Ovary (tissue), 9 donors: ENCODE measurements around the gene PPIAL4G. TPM values are rescaled to one million over a fixed set of nuclear protein-coding genes. Genes with fewer than 3 reads are reported as not detected.
"Not testable (repeated sequence)": the region's sequence is repeated elsewhere in the genome, so short reads cannot be mapped to it uniquely, and the experiment has no call there.

Experiments
- DNase-seq, 5 donors: peaks; one replicate each; pipeline ENCODE4 v3.0.0-alpha.2; 2019 to 2020
- H3K27ac ChIP-seq, 2 donors: fragments of 200-600 bp; one replicate each; pipeline versions ENCODE4 v1.5.1 to v1.8.0; 2019 to 2022
- H3K27me3 ChIP-seq: fragments of 200-600 bp; one replicate; pipeline ENCODE4 v1.8.0; 2022
- H3K36me3 ChIP-seq: fragments of 200-600 bp; sonication (generic); one replicate; pipeline ENCODE4 v1.5.1; 2019
- H3K4me1 ChIP-seq: one replicate; pipeline ENCODE4 v1.8.1; 2013; ENCODE audit warnings: mild to moderate bottlenecking, moderate library complexity; ENCODE audit not compliant: insufficient read depth
- H3K4me3 ChIP-seq: fragments of 200-600 bp; sonication (generic); one replicate; pipeline ENCODE4 v1.5.1; 2017
- H3K9me3 ChIP-seq, 2 donors: fragments of 200-600 bp in 1 of 2; sonication (generic) in 1 of 2; one replicate each; pipeline versions ENCODE4 v1.5.1 to v1.8.1; 2013 to 2019; ENCODE audit warnings: mild to moderate bottlenecking in 1 of 2, moderate library complexity in 1 of 2
- EP300 ChIP-seq: sonication (generic); formaldehyde crosslinking; IDR thresholded peaks from one replicate; pipeline ENCODE4 v1.6.1; 2017; ENCODE audit warnings: antibody characterized with exemption
- POLR2A ChIP-seq: fragments of 450-650 bp; IDR thresholded peaks from one replicate; pipeline ENCODE4 v1.6.1; 2017; ENCODE audit warnings: antibody characterized with exemption, mild to moderate bottlenecking, moderate library complexity
- WGBS, 3 donors: extraction: QIAGEN DNeasy Blood & Tissue Kit in 1 of 3; methylation state at CpG; one replicate each; pipeline versions ENCODE4 v1.1.5 to v1.1.7; 2013 to 2017; 5-methylcytosine and 5-hydroxymethylcytosine counted together
- intact Hi-C, 4 donors: fragments of 100-400 bp; cut with DNase I; formaldehyde crosslinking; loops; one replicate each; pipeline versions ENCODE4 v1.11.0 to v1.15.1; 2022 to 2023
- polyA plus RNA-seq, 2 donors: library from polyadenylated mRNA; stranded (reverse); fragments of 200-250 nt in 1 of 2; fragments of 350-450 nt in 1 of 2; fragmentation: Illumina TruSeq in 1 of 2; extraction: RNeasy Lipid Tissue Mini Kit (QIAGEN cat#74804) in 1 of 2; gene quantifications; one replicate each; pipeline ENCODE4 v1.2.3, GENCODE V29; 2013 to 2014
- total RNA-seq, 7 donors: library from RNA; depleted of rRNA in 2 of 7; stranded (reverse); fragments of >200 nt in 2 of 7; fragmentation: NEBNext Ultra II Directional in 3 of 7; extraction: Animal tissue kit (Norgen Biotek cat#: 25700) in 3 of 7; gene quantifications; one replicate each; pipeline versions ENCODE4 v1.1.0 to v1.2.4, GENCODE V29; 2016 to 2023
- TF ChIP-seq, protein P1 (sequence below), 3 donors: fragments of 450-650 bp in 2 of 3; fragments of 200-600 bp in 1 of 3; IDR thresholded peaks; one replicate each; pipeline versions ENCODE4 v1.5.1 to v1.8.0; 2016 to 2022; ENCODE audit warnings: antibody characterized with exemption in 3 of 3, mild to moderate bottlenecking in 1 of 3
- donor health status: DM: no; HTN: no; CAD: no; lungs with moderate emphysema.
- donor health status: DM: no; HTN: no; CAD: no.
- donor health status: Bipolar disorder and iron deficiency.
- donor health status: DM: yes; HTN: yes; CAD: no.
- donor health status: DM: no; HTN: no; CAD: no.
- donor health status: DM: yes; HTN: yes; CAD: no.

Gene PPIAL4G
- total and polyA plus RNA-seq, 9 donors: 0.02 to 0.11 (median 0.05) TPM; not detected in 4

DNA sequence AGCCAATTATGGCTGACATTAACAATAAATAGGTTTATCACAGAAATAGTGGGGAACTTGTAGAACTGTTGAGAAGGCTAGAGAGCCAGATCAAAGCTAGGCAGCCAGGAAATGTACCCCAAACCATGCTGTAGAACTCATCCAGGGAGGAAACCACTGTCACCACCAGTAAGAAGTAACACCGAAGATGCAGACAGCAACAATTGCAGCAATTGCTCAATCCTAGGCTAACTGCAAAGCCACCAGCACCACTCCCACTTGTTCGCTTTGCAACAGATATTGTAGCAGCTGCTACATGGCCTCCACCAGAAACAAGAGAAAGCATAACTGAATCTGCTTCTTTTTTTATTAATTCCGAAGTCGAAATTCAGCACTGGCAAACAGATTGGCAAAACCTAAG is 2.0 kb downstream of the PPIAL4G start:
- 70% methylated on average over 2 of the region's 4 CpGs; no CpG with 5 or more reads in 2 of the 3 donors for WGBS, 3 donors
- not testable (repeated sequence) for H3K27me3 ChIP-seq, H3K4me1 ChIP-seq

DNA sequence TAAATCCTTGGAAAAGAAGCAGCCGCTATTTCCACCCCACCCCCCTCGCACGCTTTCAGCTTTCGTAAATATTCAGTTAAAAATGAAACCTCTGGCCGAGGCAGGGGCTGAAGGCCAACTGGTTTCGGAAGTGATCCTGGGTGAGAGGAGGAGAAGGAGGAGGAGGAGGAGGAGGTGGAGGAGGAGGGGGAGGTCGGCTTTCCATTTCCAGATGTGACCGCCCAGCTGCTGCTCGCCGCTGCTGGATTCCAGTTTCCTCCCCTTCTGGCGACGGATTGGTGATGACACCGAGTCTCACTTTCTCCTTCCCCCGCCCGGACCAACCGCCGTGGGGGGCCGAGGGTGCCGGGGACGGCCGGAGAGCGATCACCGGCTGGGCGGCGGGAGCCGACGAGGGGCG is 23.4 kb downstream of the PPIAL4G start:
- WGBS, 3 donors: 0% methylated on average over 3 to 9 of the region's 28 CpGs
- H3K4me1 ChIP-seq, H3K27me3 ChIP-seq, H3K36me3 ChIP-seq, DNase-seq, H3K27ac ChIP-seq, H3K9me3 ChIP-seq, intact Hi-C loops: not testable (repeated sequence)
- H3K4me3 ChIP-seq: peak overlapping the region; percentile 58

More for the DNA sequence above, 2.0 kb downstream of the PPIAL4G start:
- H3K36me3 ChIP-seq, H3K9me3 ChIP-seq, intact Hi-C loops, H3K27ac ChIP-seq, DNase-seq, H3K4me3 ChIP-seq: not testable (repeated sequence)

DNA sequence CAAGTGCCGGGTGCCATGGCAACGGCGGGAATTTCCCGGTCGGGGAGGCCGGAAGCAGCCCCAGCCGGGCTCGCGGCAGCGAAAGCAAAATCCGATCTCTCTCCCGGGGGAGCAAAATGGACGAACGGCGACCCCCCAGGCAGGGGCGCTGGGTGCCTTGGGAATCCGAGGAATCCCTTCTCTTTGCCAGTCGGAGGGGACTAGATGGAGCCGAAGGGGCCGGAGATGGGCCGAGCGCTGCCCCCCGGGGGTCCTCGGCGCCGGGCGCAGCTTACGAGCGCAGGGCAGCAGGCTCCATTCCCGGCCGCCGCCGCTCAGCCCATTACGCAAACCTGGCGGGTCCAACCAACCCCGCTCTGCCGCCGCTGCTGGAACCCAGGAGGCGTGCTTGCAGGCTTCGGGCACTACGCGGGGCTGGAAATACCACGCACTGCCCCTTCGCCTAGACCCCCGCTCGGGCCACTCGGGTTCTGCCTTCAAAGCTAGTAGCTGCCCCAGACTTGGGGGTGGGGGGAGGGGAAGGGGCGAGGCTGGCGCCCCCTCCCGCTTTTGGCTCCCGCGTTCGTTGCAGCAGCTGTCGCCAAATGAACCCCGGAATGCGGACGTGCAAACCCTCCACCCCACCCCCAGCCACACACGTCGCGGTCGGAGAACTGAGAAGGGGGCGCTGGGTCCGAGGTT is 24.1 kb downstream of the PPIAL4G start:
- peak; percentile 25 to 64 (median 48) for DNase-seq
- intact Hi-C loops, H3K27me3 ChIP-seq, H3K9me3 ChIP-seq, H3K4me1 ChIP-seq, H3K36me3 ChIP-seq: not testable (repeated sequence)
- Histone ChIP-seq H3K4me3 (peak overlapping the region; percentile 58), H3K27ac (peak overlapping the region; percentile 66 to 83)
- 0% methylated on average over 38 to 55 of the region's 63 CpGs; no CpG with 5 or more reads in 1 of the 3 donors for WGBS, 3 donors

DNA sequence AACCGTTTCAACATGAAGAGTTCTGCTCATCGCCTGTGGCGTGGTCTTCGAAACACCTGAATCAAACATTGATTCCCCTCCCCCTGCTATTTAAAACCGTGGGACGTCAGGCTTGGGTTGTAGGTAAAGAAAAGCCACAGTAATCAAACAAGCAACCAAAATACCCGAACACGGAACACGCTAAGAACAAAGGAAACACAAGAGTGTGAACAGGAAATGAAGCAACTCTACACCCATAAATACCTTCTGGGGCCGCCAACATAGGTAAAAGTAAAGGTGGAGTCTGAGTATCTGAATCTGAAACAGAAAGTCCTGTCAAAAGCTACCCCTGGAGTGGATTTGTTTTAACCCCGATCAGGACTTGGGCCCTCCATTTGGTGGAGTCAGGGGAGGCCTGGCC is 24.7 kb downstream of the PPIAL4G start:
- H3K4me1 ChIP-seq, H3K9me3 ChIP-seq, H3K36me3 ChIP-seq, intact Hi-C loops, DNase-seq, H3K27me3 ChIP-seq, H3K27ac ChIP-seq: not testable (repeated sequence)
- peak overlapping the region; percentile 58 for H3K4me3 ChIP-seq
- 1 to 2% (median 1%) methylated on average over 10 to 11 of the region's 11 CpGs for WGBS, 3 donors

DNA sequence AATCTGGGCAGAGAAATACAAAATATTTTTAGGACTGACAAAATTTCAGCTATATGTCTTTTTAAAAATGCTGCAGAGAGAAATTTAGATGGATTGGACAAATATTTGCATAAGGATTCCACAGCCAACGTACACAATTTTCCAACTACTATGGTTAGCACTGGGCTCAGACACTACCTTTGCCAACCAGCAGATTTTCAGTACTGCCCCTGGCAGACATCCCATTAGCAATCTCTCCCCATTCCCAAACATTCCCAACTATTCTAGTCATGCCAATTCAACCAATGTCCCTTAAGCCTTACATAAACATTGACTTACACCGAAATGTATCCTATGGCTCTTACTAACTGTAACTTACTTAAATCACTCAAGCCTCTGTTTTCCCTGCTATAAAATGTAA is 30.3 kb downstream of the PPIAL4G start:
- DNase-seq, H3K4me3 ChIP-seq, H3K27ac ChIP-seq, H3K27me3 ChIP-seq, H3K9me3 ChIP-seq, H3K36me3 ChIP-seq, intact Hi-C loops, H3K4me1 ChIP-seq: not testable (repeated sequence)
- 60 to 81% (median 68%) methylated on average over 2 of the region's 2 CpGs for WGBS, 3 donors

DNA sequence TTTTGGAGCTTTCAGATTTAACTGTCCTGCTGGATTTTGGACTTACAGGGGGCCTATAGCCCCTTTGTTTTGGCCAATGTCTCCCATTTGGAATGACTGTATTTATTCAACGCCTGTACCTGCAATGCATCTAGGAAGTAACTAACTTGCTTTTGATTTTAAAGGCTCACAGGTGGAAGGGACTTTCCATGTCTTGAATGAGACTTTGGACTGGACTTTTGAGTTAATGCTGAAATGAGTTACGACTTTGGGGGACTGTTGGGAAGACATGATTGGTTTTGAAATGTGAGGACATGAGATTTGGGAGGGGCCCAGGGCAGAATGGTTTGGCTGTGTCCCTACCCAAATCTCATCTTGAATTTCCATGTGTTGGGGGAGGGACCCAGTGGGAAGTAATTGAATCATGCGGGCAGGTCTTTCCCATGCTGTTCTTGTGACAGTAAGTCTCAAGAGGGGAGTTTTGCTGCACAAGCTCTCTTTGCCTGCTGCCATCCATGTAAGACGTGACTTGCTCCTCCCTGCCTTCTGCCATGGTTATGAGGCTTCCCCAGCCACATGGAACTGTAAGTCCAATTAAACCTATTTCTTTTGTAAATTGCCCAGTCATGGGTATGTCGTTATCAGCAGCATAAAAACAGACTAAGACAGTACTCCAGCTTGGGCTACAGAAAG is 43.3 kb downstream of the PPIAL4G start:
- H3K4me1 ChIP-seq, H3K27ac ChIP-seq, DNase-seq, H3K36me3 ChIP-seq, H3K27me3 ChIP-seq, H3K4me3 ChIP-seq, intact Hi-C loops, H3K9me3 ChIP-seq: not testable (repeated sequence)
- 95 to 97% (median 96%) methylated on average over 5 of the region's 5 CpGs for WGBS, 3 donors

DNA sequence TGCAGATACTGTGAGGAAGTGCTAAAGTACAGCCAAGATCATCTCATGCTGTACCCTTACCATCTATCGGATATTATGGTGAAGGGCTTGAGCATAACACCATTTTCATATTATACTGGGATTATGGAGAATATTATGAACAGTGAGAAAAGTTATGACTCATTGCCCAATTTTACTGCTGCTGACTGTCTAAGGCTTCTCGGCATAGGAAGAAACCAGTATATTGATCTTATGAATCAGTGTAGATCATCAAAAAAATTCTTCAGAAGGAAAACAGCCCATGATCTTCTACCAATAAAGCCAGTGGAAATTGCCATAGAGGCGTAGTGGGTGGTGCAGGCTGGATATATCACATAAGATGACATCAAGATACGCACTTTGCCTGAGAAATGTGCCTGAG is 47.7 kb downstream of the PPIAL4G start:
- Histone ChIP-seq H3K27me3 (no peaks in the 10 kb centered on the region), H3K4me1 (peaks cover 2% of the 10 kb centered on the region), H3K36me3 (no peaks in the 10 kb centered on the region), H3K9me3 (no peaks in the 10 kb centered on the region), H3K27ac (no peak overlapping the region), H3K4me3 (no peak overlapping the region)
- DNase-seq: no peak
- intact Hi-C loops: no loop called here
- 96 to 98% (median 98%) methylated on average over 4 of the region's 4 CpGs for WGBS, 3 donors
- TF ChIP-seq POLR2A (no peak), EP300 (no peak)
- TF ChIP-seq, protein P1, sequence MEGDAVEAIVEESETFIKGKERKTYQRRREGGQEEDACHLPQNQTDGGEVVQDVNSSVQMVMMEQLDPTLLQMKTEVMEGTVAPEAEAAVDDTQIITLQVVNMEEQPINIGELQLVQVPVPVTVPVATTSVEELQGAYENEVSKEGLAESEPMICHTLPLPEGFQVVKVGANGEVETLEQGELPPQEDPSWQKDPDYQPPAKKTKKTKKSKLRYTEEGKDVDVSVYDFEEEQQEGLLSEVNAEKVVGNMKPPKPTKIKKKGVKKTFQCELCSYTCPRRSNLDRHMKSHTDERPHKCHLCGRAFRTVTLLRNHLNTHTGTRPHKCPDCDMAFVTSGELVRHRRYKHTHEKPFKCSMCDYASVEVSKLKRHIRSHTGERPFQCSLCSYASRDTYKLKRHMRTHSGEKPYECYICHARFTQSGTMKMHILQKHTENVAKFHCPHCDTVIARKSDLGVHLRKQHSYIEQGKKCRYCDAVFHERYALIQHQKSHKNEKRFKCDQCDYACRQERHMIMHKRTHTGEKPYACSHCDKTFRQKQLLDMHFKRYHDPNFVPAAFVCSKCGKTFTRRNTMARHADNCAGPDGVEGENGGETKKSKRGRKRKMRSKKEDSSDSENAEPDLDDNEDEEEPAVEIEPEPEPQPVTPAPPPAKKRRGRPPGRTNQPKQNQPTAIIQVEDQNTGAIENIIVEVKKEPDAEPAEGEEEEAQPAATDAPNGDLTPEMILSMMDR (IDR thresholded peaks at IDR 0.05): no peak
